Lower leg skin (tissue), 3 donors: ENCODE data around the gene UBC.

ENCODE experiments used
- POLR2A ChIP-seq, 2 donors: fragments of 450-650 bp; IDR thresholded peaks; one replicate each; pipeline ENCODE4 v1.6.1; 2016 to 2017; ENCODE audit warnings: antibody characterized with exemption in 2 of 2, mild to moderate bottlenecking in 1 of 2, moderate library complexity in 1 of 2
- TF ChIP-seq, protein P1 (sequence below), 3 donors: fragments of 450-650 bp; IDR thresholded peaks; one replicate each; pipeline ENCODE4 v1.5.1; 2016; ENCODE audit warnings: antibody characterized with exemption in 3 of 3, mild to moderate bottlenecking in 3 of 3, moderate library complexity in 2 of 3

DNA sequence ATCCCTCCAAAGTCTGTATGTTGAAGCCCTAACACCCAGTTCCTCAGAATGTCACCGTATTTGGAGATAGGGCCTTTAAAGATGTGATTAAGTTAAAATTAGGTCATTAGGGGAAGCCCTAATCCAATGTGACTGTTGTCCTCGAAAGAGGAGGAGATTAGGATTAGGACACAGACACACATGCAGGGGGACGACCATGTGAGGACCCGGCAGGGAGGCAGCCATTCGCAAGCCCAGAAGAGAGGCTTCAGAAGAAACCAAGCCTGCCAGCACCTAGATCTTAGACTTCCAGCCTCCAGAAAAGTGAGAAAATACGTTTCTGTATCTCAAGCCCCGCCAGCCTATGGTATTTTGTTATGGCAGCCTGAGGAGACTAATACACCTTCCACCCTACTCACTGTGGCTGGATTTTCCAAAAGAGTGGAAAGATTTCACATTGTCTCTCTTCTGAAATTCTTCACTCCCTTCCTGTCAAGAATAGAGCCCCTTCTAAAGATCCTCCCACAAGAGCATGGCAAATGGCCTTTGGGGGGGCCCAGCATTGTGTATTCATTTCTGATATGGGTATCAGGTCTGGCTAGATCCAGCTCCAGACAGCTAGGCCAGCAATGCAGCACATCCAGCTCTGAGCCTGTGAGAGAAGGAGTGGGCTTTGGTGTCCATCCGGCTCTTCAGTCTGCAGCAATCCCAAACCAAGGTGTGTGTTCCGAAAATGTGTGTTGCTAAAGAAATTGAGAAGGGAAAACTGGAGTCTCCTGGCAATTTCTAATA is 15.4 kb upstream of the UBC start:
- TF ChIP-seq, protein P1, sequence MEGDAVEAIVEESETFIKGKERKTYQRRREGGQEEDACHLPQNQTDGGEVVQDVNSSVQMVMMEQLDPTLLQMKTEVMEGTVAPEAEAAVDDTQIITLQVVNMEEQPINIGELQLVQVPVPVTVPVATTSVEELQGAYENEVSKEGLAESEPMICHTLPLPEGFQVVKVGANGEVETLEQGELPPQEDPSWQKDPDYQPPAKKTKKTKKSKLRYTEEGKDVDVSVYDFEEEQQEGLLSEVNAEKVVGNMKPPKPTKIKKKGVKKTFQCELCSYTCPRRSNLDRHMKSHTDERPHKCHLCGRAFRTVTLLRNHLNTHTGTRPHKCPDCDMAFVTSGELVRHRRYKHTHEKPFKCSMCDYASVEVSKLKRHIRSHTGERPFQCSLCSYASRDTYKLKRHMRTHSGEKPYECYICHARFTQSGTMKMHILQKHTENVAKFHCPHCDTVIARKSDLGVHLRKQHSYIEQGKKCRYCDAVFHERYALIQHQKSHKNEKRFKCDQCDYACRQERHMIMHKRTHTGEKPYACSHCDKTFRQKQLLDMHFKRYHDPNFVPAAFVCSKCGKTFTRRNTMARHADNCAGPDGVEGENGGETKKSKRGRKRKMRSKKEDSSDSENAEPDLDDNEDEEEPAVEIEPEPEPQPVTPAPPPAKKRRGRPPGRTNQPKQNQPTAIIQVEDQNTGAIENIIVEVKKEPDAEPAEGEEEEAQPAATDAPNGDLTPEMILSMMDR (IDR thresholded peaks at IDR 0.05), result no peak
- no peak for TF ChIP-seq POLR2A (IDR thresholded peaks at IDR 0.05)
